Kidney epithelial cell (primary cell): Measurements from ENCODE around the gene VAV2. TPM values are rescaled to one million over a fixed set of nuclear protein-coding genes. Genes with fewer than 3 reads are reported as not detected.

ENCODE experiments used
- DNase-seq: peaks from one replicate; pipeline ENCODE4 v3.0.0-alpha.2; 2010; ENCODE audit warnings: low read depth
- H3K27me3 ChIP-seq: 2 replicates; pipeline ENCODE4 v1.6.0; 2011; ENCODE audit warnings: low read length; ENCODE audit not compliant: control insufficient read depth, insufficient read depth
- H3K36me3 ChIP-seq: 2 replicates; pipeline ENCODE4 v1.5.1; 2011; ENCODE audit warnings: low read length; ENCODE audit not compliant: control insufficient read depth, insufficient read depth
- H3K4me3 ChIP-seq: 2 replicates; pipeline ENCODE4 v1.5.1; 2011; ENCODE audit warnings: low read depth, mild to moderate bottlenecking, control low read depth, low read length
- total RNA-seq: library from RNA; depleted of rRNA; stranded (reverse); fragments of >200 nt; gene quantifications from 2 replicates; pipeline ENCODE4 v1.2.3, GENCODE V29; 2015
- TF ChIP-seq, protein P1 (sequence below): IDR thresholded peaks from 2 replicates; pipeline ENCODE4 v1.5.1; 2011; ENCODE audit warnings: mild to moderate bottlenecking, moderate library complexity, low read length, control low read depth, inconsistent platforms; ENCODE audit not compliant: insufficient read depth, poor library complexity, severe bottlenecking

Gene VAV2
- total RNA-seq, 1 donor from 2014 or later = 37.8 TPM

DNA sequence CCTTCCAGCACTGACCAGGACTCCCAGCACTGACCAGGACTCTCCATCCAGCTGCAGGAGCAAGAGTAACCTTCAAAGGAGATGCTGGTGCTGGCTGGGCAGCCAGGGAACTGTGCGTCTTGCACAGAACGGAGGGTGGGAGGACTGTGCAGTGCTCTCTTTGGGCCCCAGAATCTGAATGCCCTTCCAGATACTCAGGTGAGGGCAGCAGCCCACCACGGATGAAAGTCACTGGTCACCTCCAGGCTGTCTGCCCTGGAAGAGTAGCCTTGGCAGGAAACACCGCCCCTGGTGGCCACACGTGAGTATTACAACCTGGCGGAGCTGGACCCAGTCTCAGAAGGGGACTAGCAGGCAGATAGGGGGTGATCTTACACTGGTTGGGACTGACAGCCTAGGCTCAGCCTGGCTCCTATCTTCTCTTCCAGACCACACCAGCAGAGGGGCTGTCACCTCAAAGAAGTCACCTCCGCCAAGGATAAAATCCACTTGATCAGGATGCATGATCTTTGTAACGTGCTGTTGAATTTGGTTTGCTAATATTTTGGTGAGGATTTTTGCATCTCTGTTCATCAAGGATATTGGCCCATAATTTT, 249.2 kb downstream of the VAV2 start:
- TF ChIP-seq, protein P1, sequence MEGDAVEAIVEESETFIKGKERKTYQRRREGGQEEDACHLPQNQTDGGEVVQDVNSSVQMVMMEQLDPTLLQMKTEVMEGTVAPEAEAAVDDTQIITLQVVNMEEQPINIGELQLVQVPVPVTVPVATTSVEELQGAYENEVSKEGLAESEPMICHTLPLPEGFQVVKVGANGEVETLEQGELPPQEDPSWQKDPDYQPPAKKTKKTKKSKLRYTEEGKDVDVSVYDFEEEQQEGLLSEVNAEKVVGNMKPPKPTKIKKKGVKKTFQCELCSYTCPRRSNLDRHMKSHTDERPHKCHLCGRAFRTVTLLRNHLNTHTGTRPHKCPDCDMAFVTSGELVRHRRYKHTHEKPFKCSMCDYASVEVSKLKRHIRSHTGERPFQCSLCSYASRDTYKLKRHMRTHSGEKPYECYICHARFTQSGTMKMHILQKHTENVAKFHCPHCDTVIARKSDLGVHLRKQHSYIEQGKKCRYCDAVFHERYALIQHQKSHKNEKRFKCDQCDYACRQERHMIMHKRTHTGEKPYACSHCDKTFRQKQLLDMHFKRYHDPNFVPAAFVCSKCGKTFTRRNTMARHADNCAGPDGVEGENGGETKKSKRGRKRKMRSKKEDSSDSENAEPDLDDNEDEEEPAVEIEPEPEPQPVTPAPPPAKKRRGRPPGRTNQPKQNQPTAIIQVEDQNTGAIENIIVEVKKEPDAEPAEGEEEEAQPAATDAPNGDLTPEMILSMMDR = peak; percentile 98
- Histone ChIP-seq H3K36me3 (no peaks in the 10 kb centered on the region), H3K27me3 (peaks cover 19% of the 10 kb centered on the region), H3K4me3 (no peak overlapping the region)
- DNase-seq = peak; percentile 10

DNA sequence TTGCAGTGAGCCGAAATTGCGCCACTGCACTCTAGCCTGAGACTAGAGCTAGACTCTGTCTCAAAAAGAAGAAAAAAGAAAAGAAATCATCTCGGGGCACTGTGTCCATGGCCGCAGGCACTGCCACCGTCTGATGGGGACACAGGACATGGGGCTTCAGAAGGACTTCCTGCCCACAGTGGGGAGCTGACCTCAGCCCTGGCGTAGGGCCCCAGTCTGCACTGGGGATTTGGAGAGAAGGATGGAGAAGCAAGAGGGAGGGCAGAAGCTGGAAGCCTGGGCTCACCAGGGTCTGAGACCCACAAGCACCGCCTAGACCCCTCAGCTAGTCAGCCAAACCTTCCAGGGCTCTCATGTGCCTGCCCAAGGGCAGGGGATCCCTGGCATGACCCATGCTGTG, 249.9 kb downstream of the VAV2 start:
- Histone ChIP-seq H3K36me3 (no peaks in the 10 kb centered on the region), H3K4me3 (no peak overlapping the region), H3K27me3 (peaks cover 26% of the 10 kb centered on the region)
- TF ChIP-seq, protein P1 = no peak
- no peak for DNase-seq

DNA sequence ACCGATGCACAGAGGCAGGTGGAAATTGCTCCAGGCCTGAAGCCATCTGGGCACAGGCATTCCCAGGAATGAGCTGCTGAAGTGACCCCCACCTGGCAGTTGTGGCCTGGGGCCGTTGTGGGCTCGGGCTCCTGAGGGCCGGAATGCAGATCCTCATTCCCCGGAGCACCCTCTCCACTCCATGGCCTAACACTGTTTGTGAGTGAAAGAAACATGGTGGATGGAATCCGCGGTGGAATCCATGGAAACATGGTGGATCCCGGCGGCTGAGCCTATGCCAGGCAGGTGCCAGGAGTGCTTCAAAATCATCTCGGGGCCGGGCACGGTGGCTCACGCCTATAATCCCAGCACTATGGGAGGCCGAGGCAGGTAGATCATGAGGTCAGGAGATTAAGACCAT, 250.4 kb downstream of the VAV2 start:
- peaks cover 31% of the 10 kb centered on the region for H3K27me3 ChIP-seq
- no peak for DNase-seq
- H3K4me3 ChIP-seq = no peak overlapping the region
- no peaks in the 10 kb centered on the region for H3K36me3 ChIP-seq
- TF ChIP-seq, protein P1 = no peak

DNA sequence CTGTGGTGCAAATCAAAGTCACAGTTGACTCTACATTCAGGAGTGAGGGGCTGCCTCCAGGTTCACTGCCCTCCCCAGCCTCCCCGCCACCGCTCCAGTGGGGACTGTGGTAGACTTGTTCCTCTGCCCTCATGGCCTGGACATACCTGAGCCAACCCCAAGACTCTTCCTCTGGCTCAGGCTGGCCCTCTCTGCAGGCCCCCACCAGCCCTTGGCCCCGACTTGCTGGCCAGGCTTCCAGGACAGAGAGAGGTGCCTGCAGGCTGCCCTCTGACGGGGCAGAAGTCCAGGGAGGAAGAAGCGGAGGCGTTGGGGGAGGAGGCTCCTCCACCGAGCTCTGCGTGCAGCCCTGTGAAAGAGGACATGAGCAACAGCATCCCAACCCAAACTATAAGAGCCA, 251.2 kb downstream of the VAV2 start:
- Histone ChIP-seq H3K27me3 (peaks cover 31% of the 10 kb centered on the region), H3K4me3 (no peak overlapping the region), H3K36me3 (no peaks in the 10 kb centered on the region)
- TF ChIP-seq, protein P1 = no peak
- DNase-seq = no peak

DNA sequence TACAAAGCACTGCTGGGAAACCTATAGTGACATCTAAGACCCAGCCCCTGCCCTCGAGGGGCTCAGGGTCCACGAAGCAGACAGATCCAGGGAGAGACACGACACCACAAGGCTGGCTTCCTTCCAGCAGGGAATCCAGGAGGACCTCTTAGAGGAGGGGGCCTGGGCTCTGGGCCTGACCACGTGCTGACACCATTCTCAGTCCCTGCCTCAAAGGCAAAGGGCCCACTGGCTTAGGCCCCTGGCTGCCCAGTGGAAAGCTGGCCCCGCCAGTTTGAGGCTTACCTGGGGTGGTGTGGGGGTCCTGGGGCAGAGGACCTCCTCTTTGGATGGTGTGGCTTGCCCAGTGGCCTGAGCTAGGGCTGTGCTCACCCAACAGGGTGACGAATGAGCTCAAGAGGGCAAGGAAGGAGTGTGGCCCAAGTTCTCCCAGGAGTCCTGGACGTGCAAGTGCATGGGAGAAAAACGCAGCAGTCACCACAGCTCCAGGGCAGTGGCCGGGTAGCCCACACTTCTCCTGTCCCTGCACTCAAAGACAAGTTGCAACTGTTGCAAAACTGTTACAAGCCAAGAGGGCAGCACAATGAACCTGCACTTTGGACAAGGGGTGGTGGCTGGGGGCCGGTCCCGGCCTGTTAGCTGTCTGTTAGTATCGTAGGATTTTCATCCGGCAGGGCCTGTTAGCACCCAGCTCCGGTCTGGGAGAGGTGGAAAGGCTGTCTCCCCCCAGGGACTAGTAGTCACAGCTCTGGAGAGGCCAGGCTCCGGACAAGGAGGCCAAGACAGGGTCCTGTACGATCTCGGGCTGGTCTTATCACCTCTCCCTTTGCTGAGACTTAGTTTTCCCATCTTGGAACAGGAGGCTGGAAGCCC, 252.5 kb downstream of the VAV2 start:
- Histone ChIP-seq H3K4me3 (no peak overlapping the region), H3K36me3 (no peaks in the 10 kb centered on the region), H3K27me3 (peaks cover 39% of the 10 kb centered on the region)
- TF ChIP-seq, protein P1 = no peak
- DNase-seq = no peak
